GM23338 (cell line): ENCODE results near the gene ACOX3. TPM values are rescaled to one million over a fixed set of nuclear protein-coding genes. Genes with fewer than 3 reads are reported as not detected.

Experiments
- ATAC-seq: fragments of 200-7000 bp; cut with Tn5 transposase; 3 replicates; pipeline ENCODE4 v1.9.1; 2020
- DNase-seq: peaks from one replicate; pipeline ENCODE4 v3.0.0-alpha.2; 2015; ENCODE audit warnings: low spot score
- H2AFZ ChIP-seq: fragments of 200-600 bp; sonication (generic); 2 replicates; pipeline ENCODE4 v1.8.0; 2016; ENCODE audit warnings: antibody characterized with exemption, mild to moderate bottlenecking, moderate library complexity
- H3F3A ChIP-seq: fragments of 200-600 bp; sonication (generic); replicated peaks from 2 replicates; pipeline ENCODE4 v1.8.0; 2017; ENCODE audit warnings: antibody characterized with exemption, mixed run types, low read depth
- H3K27ac ChIP-seq: fragments of 200-600 bp; sonication (generic); 2 replicates; pipeline ENCODE4 v1.6.1; 2016; ENCODE audit warnings: low read depth
- H3K27me3 ChIP-seq: fragments of 200-600 bp; sonication (generic); 2 replicates; pipeline ENCODE4 v1.8.0; 2016; ENCODE audit warnings: mild to moderate bottlenecking, mixed run types, moderate library complexity; ENCODE audit not compliant: insufficient read depth
- H3K36me3 ChIP-seq: fragments of 200-600 bp; sonication (generic); 2 replicates; pipeline ENCODE4 v1.8.0; 2016; ENCODE audit warnings: mild to moderate bottlenecking; ENCODE audit not compliant: insufficient read depth
- H3K4me1 ChIP-seq: fragments of 200-600 bp; sonication (generic); 2 replicates; pipeline ENCODE4 v1.8.0; 2016; ENCODE audit warnings: mild to moderate bottlenecking, moderate library complexity; ENCODE audit not compliant: insufficient read depth
- H3K4me2 ChIP-seq: fragments of 200-600 bp; sonication (generic); 2 replicates; pipeline ENCODE4 v1.7.1; 2017; ENCODE audit warnings: mixed run types
- H3K4me3 ChIP-seq: fragments of 200-600 bp; sonication (generic); 2 replicates; pipeline ENCODE4 v1.6.1; 2016; ENCODE audit warnings: mixed run types
- H3K79me2 ChIP-seq: fragments of 200-600 bp; sonication (generic); replicated peaks from 2 replicates; pipeline ENCODE4 v1.8.0; 2017; ENCODE audit warnings: mild to moderate bottlenecking; ENCODE audit not compliant: insufficient read depth
- H3K9me2 ChIP-seq: fragments of 200-600 bp; sonication (generic); 2 replicates; pipeline ENCODE4 v1.8.0; 2017; ENCODE audit not compliant: insufficient read depth
- H4K20me1 ChIP-seq: fragments of 200-600 bp; sonication (generic); replicated peaks from 2 replicates; pipeline ENCODE4 v1.8.0; 2017; ENCODE audit warnings: mild to moderate bottlenecking; ENCODE audit not compliant: insufficient read depth
- H3K27ac Mint-ChIP-seq: 2 replicates; pipeline ENCODE4 v1.8.0; 2020; ENCODE audit warnings: inconsistent platforms, mild to moderate bottlenecking, moderate library complexity, mixed read lengths
- H3K27me3 Mint-ChIP-seq: 3 replicates; pipeline ENCODE4 v1.8.0; 2022; ENCODE audit warnings: low read depth, mild to moderate bottlenecking, moderate library complexity, mixed read lengths, inconsistent platforms; ENCODE audit not compliant: insufficient read depth, poor library complexity
- H3K36me3 Mint-ChIP-seq: 3 replicates; pipeline ENCODE4 v1.8.0; 2021; ENCODE audit warnings: low read depth, mild to moderate bottlenecking, inconsistent platforms, moderate library complexity, mixed read lengths
- H3K4me1 Mint-ChIP-seq: 3 replicates; pipeline ENCODE4 v1.8.0; 2020; ENCODE audit warnings: mild to moderate bottlenecking, inconsistent platforms, mixed read lengths
- H3K4me3 Mint-ChIP-seq: 3 replicates; pipeline ENCODE4 v1.8.0; 2021; ENCODE audit warnings: moderate library complexity, mild to moderate bottlenecking, inconsistent platforms, mixed read lengths
- H3K9me3 Mint-ChIP-seq: 3 replicates; pipeline ENCODE4 v1.8.0; 2020; ENCODE audit warnings: moderate library complexity, mild to moderate bottlenecking, inconsistent platforms, mixed read lengths
- CREB1 ChIP-seq: fragments of 250-450 bp; sonication (Bioruptor Pico); IDR thresholded peaks from 2 replicates; pipeline ENCODE4 v1.5.0; 2020; ENCODE audit warnings: low read depth, mild to moderate bottlenecking, moderate library complexity
- CTCF ChIP-seq, 2 experiments: fragments of 200-600 bp in 1 of 2; sonication (generic) in 1 of 2; conservative IDR thresholded peaks; 2 replicates each; pipeline versions ENCODE4 v1.5.1 to v1.6.1; 2016 to 2017; ENCODE audit warnings: antibody characterized with exemption in 2 of 2, low read depth in 2 of 2, mild to moderate bottlenecking in 2 of 2, moderate library complexity in 1 of 2
- NANOG ChIP-seq: IDR thresholded peaks from 2 replicates; pipeline ENCODE4 v1.6.1; 2016; ENCODE audit warnings: antibody characterized with exemption, borderline replicate concordance
- REST ChIP-seq: IDR thresholded peaks from one replicate; pipeline ENCODE4 v1.6.1; 2018; ENCODE audit warnings: antibody characterized with exemption; ENCODE audit not compliant: unreplicated experiment
- ZNF331 ChIP-seq: fragments of 250-450 bp; sonication (Bioruptor Pico); IDR thresholded peaks from 2 replicates; pipeline ENCODE4 v1.5.0; 2020; ENCODE audit warnings: low read depth, mild to moderate bottlenecking, moderate library complexity
- polyA plus RNA-seq: library from polyadenylated mRNA; unstranded; fragments of >200 nt; fragmentation: Nextera tagmentation; extraction: Ambion mirVana; gene quantifications from 2 replicates; pipeline ENCODE4 v1.2.1, GENCODE V29; 2016
- total RNA-seq: library from RNA; depleted of rRNA; stranded (reverse); fragments of >200 nt; shearing (Covaris generic); gene quantifications from 2 replicates; pipeline ENCODE4 v1.2.3, GENCODE V29; 2014
- TF ChIP-seq, protein P1 (sequence below): IDR thresholded peaks from 2 replicates; pipeline ENCODE4 v1.6.1; 2016; ENCODE audit warnings: antibody characterized with exemption

The ACOX3 gene
- total and polyA plus RNA-seq, 2 experiments from 2014 or later, result 6.4 to 17.2 TPM

- Histone ChIP-seq H3K4me3 (no peak overlapping the region), H3K27me3 (no peaks in the 10 kb centered on the region), H3K4me2 (no peak overlapping the region), H2AFZ (no peak overlapping the region), H3K79me2 (peaks cover 6% of the 10 kb centered on the region; the same call in 1 of the 2 replicates), H3F3A (no peaks in the 10 kb centered on the region), H3K4me1 (peaks cover 23% of the 10 kb centered on the region), H3K9me2 (no peaks in the 10 kb centered on the region), H4K20me1 (no peaks in the 10 kb centered on the region), H3K27ac (no peak overlapping the region), H3K36me3 (no peaks in the 10 kb centered on the region)
- H3K27me3 Mint-ChIP-seq, result peaks cover 6% of the 10 kb centered on the region
- no peak for DNase-seq
- H3K9me3 Mint-ChIP-seq, result peaks cover 2% of the 10 kb centered on the region; the same call in 2 of the 3 replicates
- no peak overlapping the region for H3K27ac Mint-ChIP-seq
- H3K36me3 Mint-ChIP-seq, result no peaks in the 10 kb centered on the region
- TF ChIP-seq CREB1 (CRISPR knock-in tag) (no peak), NANOG (no peak), ZNF331 (CRISPR knock-in tag) (no peak), REST (no peak), CTCF (conservative IDR thresholded peaks at IDR 0.05; ENCODE audit: low read depth in 2 of 2) (no peak)
- TF ChIP-seq, protein P1, sequence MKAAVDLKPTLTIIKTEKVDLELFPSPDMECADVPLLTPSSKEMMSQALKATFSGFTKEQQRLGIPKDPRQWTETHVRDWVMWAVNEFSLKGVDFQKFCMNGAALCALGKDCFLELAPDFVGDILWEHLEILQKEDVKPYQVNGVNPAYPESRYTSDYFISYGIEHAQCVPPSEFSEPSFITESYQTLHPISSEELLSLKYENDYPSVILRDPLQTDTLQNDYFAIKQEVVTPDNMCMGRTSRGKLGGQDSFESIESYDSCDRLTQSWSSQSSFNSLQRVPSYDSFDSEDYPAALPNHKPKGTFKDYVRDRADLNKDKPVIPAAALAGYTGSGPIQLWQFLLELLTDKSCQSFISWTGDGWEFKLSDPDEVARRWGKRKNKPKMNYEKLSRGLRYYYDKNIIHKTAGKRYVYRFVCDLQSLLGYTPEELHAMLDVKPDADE, result no peak
- peak; percentile 41 for ATAC-seq
- no peak overlapping the region for H3K4me3 Mint-ChIP-seq
- H3K4me1 Mint-ChIP-seq, result peaks cover 41% of the 10 kb centered on the region
Measured at GRCh38 chr4:8434251-8435073, 6.1 kb downstream of the ACOX3 start.

DNA sequence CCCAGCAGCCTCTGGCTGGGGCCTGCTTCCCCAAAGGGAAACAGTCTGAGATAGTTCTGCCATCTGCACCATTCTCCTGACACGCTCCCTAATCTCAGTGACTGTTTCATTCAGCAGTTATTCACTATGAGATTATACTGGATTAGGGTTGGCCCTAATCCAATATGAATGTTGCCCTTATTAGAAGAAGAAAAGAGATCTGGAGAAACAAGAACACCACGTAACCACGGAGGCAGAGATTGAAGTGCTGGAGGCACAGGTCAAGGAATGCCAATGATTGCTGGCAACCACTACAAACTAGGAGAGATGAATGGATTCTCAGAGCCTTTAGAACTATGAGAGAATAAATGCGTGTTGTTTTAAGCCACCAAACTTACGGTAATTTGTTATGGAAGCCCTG lies 7.4 kb downstream of the ACOX3 start:
- Histone ChIP-seq H4K20me1 (no peaks in the 10 kb centered on the region), H3K27ac (no peak overlapping the region)
- H3K27ac Mint-ChIP-seq, result no peak overlapping the region

More for the DNA sequence above, 7.4 kb downstream of the ACOX3 start:
- Mint-ChIP-seq H3K36me3 (no peaks in the 10 kb centered on the region; the same call in 2 of the 3 replicates), H3K4me3 (no peak overlapping the region), H3K27me3 (peaks cover 12% of the 10 kb centered on the region), H3K9me3 (no peaks in the 10 kb centered on the region), H3K4me1 (peaks cover 42% of the 10 kb centered on the region)
- no peak overlapping the region for H3K4me2 ChIP-seq
- no peak for DNase-seq
- H3K4me3 ChIP-seq, result no peak overlapping the region
- TF ChIP-seq ZNF331 (CRISPR knock-in tag), result no peak
- no peak overlapping the region for H2AFZ ChIP-seq
- no peaks in the 10 kb centered on the region for H3K27me3 ChIP-seq
- H3K9me2 ChIP-seq, result no peaks in the 10 kb centered on the region
- H3K36me3 ChIP-seq, result no peaks in the 10 kb centered on the region
- ATAC-seq, result no peak
- peaks cover 19% of the 10 kb centered on the region for H3K4me1 ChIP-seq
- H3F3A ChIP-seq, result no peaks in the 10 kb centered on the region
- H3K79me2 ChIP-seq, result no peaks in the 10 kb centered on the region
